B cell (primary cell): ENCODE data around the gene TOX2. TPM values are rescaled to one million over a fixed set of nuclear protein-coding genes. Genes with fewer than 3 reads are reported as not detected.

Experiments used
- ATAC-seq: fragments of 200-7000 bp; cut with Tn5 transposase; one replicate; pipeline ENCODE4 v1.10.0; 2021; ENCODE audit warnings: low read depth, mild to moderate bottlenecking, moderate number of reproducible peaks, moderate library complexity
- CTCF ChIA-PET: fragments of 350-600 bp; sonication (Branson Sonifier 250); formaldehyde crosslinking; loops from one replicate; lab custom pipeline; 2021; ENCODE audit warnings: antibody characterized with exemption, inconsistent platforms; lab: Charles Lee
- POLR2A ChIA-PET: fragments of 350-600 bp; sonication (Branson Sonifier 250); formaldehyde crosslinking; loops from one replicate; lab custom pipeline; 2021; ENCODE audit warnings: antibody characterized with exemption; lab: Charles Lee
- DNase-seq: peaks from one replicate; pipeline ENCODE4 v3.0.0; 2013
- H2AFZ ChIP-seq: 2 replicates; pipeline ENCODE4 v1.6.1; 2012; ENCODE audit warnings: mild to moderate bottlenecking, low read depth, low read length; ENCODE audit not compliant: insufficient read depth, poor library complexity, severe bottlenecking
- H3K27ac ChIP-seq, 2 donors: 1 replicate in 1 of 2; 2 replicates in 1 of 2; pipeline ENCODE4 v1.5.1; 2012 to 2013; ENCODE audit warnings: low read length in 2 of 2, mild to moderate bottlenecking in 2 of 2, moderate library complexity in 1 of 2
- H3K27me3 ChIP-seq, 4 experiments: fragments of 200-600 bp in 1 of 4; sonication (generic) in 1 of 4; replicated peaks in 1 of 4; 1 replicate in 2 of 4; 2 replicates in 2 of 4; pipeline versions ENCODE4 v1.6.1 to v1.7.0; 2013 to 2016; ENCODE audit warnings: low read length in 3 of 4, mild to moderate bottlenecking in 2 of 4, mixed read lengths in 1 of 4, moderate library complexity in 1 of 4; ENCODE audit not compliant: insufficient read depth in 4 of 4, control insufficient read depth in 3 of 4; ENCODE audit errors: control extremely low read depth in 1 of 4
- H3K36me3 ChIP-seq, 2 experiments: replicated peaks in 1 of 2; 1 replicate in 1 of 2; 2 replicates in 1 of 2; pipeline versions ENCODE4 v1.6.1 to v1.7.1; 2013; ENCODE audit warnings: low read length in 1 of 2; ENCODE audit not compliant: insufficient read depth in 2 of 2, control insufficient read depth in 1 of 2; ENCODE audit errors: control extremely low read depth in 1 of 2, extremely low read depth in 1 of 2
- H3K4me1 ChIP-seq, 2 donors: fragments of 200-600 bp in 1 of 2; sonication (generic) in 1 of 2; 1 replicate in 1 of 2; 2 replicates in 1 of 2; pipeline versions ENCODE4 v1.5.1 to v1.6.1; 2013 to 2017; ENCODE audit warnings: low read length in 2 of 2; ENCODE audit not compliant: control insufficient read depth in 2 of 2, insufficient read depth in 2 of 2
- H3K4me2 ChIP-seq: replicated peaks from 2 replicates; pipeline ENCODE3; 2012; ENCODE audit warnings: mild to moderate bottlenecking, low read depth, low read length; ENCODE audit not compliant: poor library complexity, severe bottlenecking
- H3K4me3 ChIP-seq, 5 experiments: fragments of 200-600 bp in 1 of 5; sonication (generic) in 1 of 5; 1 replicate in 3 of 5; 2 replicates in 2 of 5; pipeline versions ENCODE4 v1.5.1 to v1.7.0; 2011 to 2016; ENCODE audit warnings: low read length in 4 of 5, mild to moderate bottlenecking in 4 of 5, low read depth in 2 of 5, control low read depth in 1 of 5, moderate library complexity in 1 of 5; ENCODE audit not compliant: insufficient read depth in 1 of 5; ENCODE audit errors: control extremely low read depth in 1 of 5, extremely low read depth in 1 of 5
- H3K79me2 ChIP-seq: fragments of 200-600 bp; sonication (generic); one replicate; pipeline ENCODE4 v1.6.0; 2016; ENCODE audit warnings: low read length; ENCODE audit not compliant: control insufficient read depth, insufficient read depth
- H3K9ac ChIP-seq: fragments of 200-600 bp; sonication (generic); 2 replicates; pipeline ENCODE4 v1.6.1; 2017; ENCODE audit warnings: mild to moderate bottlenecking, low read length, moderate library complexity
- H3K9me3 ChIP-seq, 3 donors: one replicate each; pipeline versions ENCODE4 v1.6.1 to v1.7.1; 2013; ENCODE audit warnings: low read length in 2 of 3; ENCODE audit not compliant: control insufficient read depth in 2 of 3, insufficient read depth in 1 of 3; ENCODE audit errors: control extremely low read depth in 1 of 3
- H4K20me1 ChIP-seq: 2 replicates; pipeline ENCODE4 v1.6.0; 2012; ENCODE audit warnings: mild to moderate bottlenecking, low read length; ENCODE audit not compliant: insufficient read depth, control insufficient read depth, poor library complexity, severe bottlenecking
- H3K27ac Mint-ChIP-seq: one replicate; pipeline ENCODE4 v1.8.0; 2021; ENCODE audit warnings: mixed read lengths
- H3K27me3 Mint-ChIP-seq: one replicate; pipeline ENCODE4 v1.8.0; 2021; ENCODE audit warnings: mixed read lengths
- H3K4me1 Mint-ChIP-seq: one replicate; pipeline ENCODE4 v1.8.0; 2021; ENCODE audit warnings: mixed read lengths
- H3K4me3 Mint-ChIP-seq: one replicate; pipeline ENCODE4 v1.8.0; 2021; ENCODE audit warnings: mixed read lengths
- H3K9me3 Mint-ChIP-seq: one replicate; pipeline ENCODE4 v1.8.0; 2022; ENCODE audit warnings: mixed read lengths; ENCODE audit not compliant: insufficient read depth
- EZH2 ChIP-seq: IDR thresholded peaks from 2 replicates; pipeline ENCODE4 v1.6.1; 2012; ENCODE audit warnings: borderline replicate concordance, low read depth, mild to moderate bottlenecking, moderate library complexity, low read length; ENCODE audit not compliant: insufficient read depth, poor library complexity, severe bottlenecking
- WGBS: methylation state at CpG from one replicate; pipeline ENCODE4 v1.1.5; 2013; ENCODE audit warnings: missing lambda C conversion rate; ENCODE audit not compliant: insufficient coverage; 5-methylcytosine and 5-hydroxymethylcytosine counted together
- intact Hi-C: fragments of 100-400 bp; cut with micrococcal nuclease; formaldehyde crosslinking; loops from one replicate; pipeline ENCODE4 v1.10.0; 2022
- polyA plus RNA-seq: library from polyadenylated mRNA; depleted of rRNA; stranded (reverse); fragments of >200 nt; gene quantifications from 2 replicates; pipeline ENCODE4 v1.2.3, GENCODE V29; 2012
- total RNA-seq, 2 donors: library from RNA; stranded (reverse); fragments of 120-200 nt in 1 of 2; gene quantifications; 1 replicate in 1 of 2; 2 replicates in 1 of 2; pipeline versions ENCODE4 v1.2.3 to v1.2.4, GENCODE V29; 2013 to 2022
- TF ChIP-seq, protein P1 (sequence below): fragments of 200-600 bp; IDR thresholded peaks from one replicate; pipeline ENCODE4 v1.8.0; 2022; ENCODE audit warnings: antibody characterized with exemption, mild to moderate bottlenecking

The TOX2 gene
- total and polyA plus RNA-seq, 2 donors (not counting 1 experiment from before 2014, with no cell fraction given): 1.2 to 4.1 TPM

GRCh38 chr20:44031781-44032582 is 117.3 kb downstream of the TOX2 start:
- POLR2A ChIA-PET: no interaction called here
- no peak for ATAC-seq
- no peaks in the 10 kb centered on the region for H3K79me2 ChIP-seq

More at GRCh38 chr20:44031781-44032582, 117.3 kb downstream of the TOX2 start:
- Histone ChIP-seq H3K4me1 (no peaks in the 10 kb centered on the region), H3K36me3 (no peaks in the 10 kb centered on the region), H4K20me1 (no peaks in the 10 kb centered on the region), H3K4me2 (no peak overlapping the region), H3K27me3 (no peaks in the 10 kb centered on the region), H3K27ac (no peak overlapping the region), H3K9me3 (peaks cover 0 to 3% (median 0%) of the 10 kb centered on the region in 3 donors), H2AFZ (no peak overlapping the region), H3K9ac (no peak overlapping the region), H3K4me3 (no peak overlapping the region)
- H3K4me1 Mint-ChIP-seq: no peaks in the 10 kb centered on the region
- CTCF ChIA-PET: no interaction called here
- no peak overlapping the region for H3K27ac Mint-ChIP-seq
- no peak overlapping the region for H3K4me3 Mint-ChIP-seq
- WGBS: 88% methylated on average over 8 of the region's 12 CpGs
- TF ChIP-seq EZH2: no peak
- TF ChIP-seq, protein P1, sequence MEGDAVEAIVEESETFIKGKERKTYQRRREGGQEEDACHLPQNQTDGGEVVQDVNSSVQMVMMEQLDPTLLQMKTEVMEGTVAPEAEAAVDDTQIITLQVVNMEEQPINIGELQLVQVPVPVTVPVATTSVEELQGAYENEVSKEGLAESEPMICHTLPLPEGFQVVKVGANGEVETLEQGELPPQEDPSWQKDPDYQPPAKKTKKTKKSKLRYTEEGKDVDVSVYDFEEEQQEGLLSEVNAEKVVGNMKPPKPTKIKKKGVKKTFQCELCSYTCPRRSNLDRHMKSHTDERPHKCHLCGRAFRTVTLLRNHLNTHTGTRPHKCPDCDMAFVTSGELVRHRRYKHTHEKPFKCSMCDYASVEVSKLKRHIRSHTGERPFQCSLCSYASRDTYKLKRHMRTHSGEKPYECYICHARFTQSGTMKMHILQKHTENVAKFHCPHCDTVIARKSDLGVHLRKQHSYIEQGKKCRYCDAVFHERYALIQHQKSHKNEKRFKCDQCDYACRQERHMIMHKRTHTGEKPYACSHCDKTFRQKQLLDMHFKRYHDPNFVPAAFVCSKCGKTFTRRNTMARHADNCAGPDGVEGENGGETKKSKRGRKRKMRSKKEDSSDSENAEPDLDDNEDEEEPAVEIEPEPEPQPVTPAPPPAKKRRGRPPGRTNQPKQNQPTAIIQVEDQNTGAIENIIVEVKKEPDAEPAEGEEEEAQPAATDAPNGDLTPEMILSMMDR: no peak
- no peaks in the 10 kb centered on the region for H3K9me3 Mint-ChIP-seq
- H3K27me3 Mint-ChIP-seq: peaks cover 7% of the 10 kb centered on the region
- intact Hi-C loops: no loop called here
- DNase-seq: no peak
